HK-2 (cell line): ENCODE measurements around the gene BZW1.
A peak's percentile ranks its signal among the peaks of the same experiment; 100 is the strongest.

Experiments used
- DNase-seq: peaks from one replicate; pipeline ENCODE4 v3.0.0-alpha.2; 2018; ENCODE audit not compliant: unreplicated experiment

BZW1 gene

DNA sequence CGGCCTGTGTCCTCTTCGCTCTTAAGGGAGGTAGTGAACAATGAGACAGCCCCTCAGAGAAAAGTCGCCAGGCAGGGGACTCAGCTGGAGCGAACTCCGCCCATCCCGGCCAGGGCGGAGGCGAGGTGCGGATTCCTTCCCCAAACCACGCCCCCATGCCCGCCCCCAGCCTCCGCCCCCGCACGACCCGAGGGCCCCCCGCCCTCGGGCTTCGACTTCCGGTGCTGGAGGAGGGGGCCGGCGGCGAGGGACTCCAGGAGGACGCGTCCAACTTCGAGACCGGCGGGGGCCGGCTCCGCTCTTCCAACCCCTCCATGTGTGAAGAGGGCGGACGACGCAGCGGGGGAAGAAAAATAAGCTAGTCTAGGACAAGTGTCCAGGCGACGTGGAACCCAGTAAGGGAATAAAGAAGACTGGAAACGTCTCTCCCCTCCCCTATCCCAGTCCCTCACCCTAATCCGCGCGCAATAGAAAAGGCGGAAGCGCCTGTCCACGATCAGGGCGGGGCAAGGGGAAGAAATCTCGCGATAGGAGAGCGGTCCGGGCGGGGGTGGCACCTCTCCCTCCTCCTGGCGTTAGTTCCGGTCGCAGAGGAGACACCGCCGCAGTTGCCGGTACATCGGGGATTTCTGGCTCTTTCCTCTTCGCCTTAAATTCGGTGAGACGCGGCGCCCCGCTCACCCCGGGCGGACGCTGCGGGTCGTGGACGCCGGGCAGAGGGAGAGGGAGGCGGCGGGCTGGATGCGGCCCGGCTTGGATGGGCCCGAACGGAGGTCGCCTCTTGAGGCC is at the start of gene BZW1:
TSS of gene BZW1 (plus strand) at position 578 of the 789 bp plus-strand sequence. CDS start 1,308 bp downstream, outside the sequence.
- DNase-seq: peak; percentile 95

DNA sequence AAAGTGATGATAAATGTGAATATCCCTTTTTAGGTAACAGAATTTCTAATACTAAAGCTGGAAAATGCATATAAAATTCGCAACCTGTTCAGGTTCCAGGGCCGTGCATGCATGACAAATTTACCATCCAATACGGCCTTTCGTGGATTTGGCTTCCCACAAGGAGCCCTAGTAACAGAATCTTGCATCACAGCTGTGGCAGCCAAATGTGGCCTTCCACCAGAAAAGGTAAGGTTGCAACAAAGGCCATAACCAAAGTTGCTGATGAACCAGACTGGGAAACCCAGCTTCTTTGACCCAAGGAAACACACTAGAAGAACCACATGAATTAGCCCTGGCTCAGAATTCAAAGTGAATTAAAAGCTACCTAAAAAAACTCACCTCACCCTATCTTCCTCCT is 49.6 kb upstream of the BZW1 start:
- no peak for DNase-seq

DNA sequence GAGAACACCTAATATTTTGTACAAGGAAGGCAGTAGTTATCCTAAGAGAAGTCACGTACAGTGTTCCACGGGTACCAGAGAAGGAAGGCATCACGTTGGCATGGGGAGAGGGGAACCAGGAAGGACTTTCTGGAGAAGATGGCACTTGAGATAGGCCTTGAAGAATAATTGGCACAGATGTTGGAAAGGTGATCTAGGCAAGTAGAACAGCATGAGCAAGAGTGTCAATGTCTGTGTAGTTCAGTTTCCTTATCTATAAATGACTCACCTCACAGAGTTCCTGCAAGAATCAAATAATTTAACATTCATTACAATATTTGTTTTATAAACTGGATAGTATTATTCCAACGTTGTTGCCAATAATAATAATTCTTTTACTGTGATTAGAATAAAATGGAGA is 48.3 kb upstream of the BZW1 start:
- DNase-seq: no peak

DNA sequence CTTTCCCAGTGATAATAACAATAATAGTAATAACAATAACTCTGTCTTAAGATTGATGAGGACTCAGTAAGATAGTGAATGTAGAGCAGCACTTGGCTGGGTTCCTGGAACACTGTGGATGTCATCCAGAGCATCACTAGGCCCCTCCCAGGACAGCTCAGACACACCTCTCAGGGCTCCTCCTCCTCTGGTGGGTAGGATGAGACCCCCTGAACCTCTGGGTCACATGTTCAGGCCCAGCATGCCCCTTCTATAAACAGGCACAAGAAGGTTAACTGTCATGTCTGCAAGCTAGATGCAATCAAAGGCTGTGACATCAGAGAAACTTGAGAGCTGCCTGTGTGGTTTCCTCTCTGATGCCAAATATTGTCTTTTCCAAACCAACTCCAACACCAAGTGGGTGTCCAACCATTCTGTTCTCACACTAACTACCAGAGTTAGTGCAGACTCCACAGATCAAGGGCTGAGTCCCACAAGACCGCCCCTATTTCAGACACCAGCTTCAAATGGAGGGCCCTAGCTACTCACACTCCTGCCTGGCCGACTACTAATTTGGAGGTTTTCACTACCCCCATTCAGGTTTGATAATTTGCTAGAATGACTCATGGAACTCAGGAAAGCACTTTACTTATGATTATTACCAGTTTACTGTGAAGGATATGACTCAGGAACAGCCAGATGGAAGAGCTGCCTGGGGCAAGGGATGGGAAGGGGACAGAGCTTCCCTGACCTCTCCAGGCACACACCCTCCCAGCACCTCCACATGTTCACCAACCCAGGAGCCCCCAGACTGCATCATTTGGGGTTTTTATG is 46.4 kb upstream of the BZW1 start:
- peak; percentile 67 for DNase-seq

DNA sequence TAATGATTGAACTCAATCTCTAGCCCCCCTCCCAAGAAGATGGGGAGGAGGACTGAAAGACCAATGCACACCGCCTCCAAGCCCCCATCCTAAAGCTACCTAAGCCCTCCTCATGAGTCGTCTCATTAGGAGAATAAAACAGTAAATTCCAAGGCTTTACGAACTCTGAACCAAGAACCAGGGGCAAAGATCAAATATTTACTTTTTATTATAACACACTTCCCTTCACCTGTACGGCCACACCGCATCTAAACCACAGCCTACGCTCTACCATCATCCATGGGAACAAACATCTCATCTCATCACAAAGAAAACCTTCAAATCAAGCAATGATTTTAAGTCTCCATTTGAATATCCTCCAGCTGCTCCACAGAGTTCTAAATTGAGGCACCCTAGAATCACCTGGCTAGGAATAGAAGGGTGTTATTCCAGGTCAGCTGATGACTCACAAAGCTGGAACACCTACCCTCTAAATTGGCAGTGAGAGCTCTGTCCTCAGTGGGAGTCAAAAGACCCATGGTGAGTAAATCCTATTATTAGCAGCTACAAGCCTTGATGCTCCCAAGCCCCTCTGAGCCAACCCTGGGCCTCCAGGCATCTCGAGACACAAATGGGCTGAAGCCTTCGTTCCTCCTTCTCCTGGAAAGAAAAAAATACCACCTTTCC is 45.6 kb upstream of the BZW1 start:
- DNase-seq: no peak

DNA sequence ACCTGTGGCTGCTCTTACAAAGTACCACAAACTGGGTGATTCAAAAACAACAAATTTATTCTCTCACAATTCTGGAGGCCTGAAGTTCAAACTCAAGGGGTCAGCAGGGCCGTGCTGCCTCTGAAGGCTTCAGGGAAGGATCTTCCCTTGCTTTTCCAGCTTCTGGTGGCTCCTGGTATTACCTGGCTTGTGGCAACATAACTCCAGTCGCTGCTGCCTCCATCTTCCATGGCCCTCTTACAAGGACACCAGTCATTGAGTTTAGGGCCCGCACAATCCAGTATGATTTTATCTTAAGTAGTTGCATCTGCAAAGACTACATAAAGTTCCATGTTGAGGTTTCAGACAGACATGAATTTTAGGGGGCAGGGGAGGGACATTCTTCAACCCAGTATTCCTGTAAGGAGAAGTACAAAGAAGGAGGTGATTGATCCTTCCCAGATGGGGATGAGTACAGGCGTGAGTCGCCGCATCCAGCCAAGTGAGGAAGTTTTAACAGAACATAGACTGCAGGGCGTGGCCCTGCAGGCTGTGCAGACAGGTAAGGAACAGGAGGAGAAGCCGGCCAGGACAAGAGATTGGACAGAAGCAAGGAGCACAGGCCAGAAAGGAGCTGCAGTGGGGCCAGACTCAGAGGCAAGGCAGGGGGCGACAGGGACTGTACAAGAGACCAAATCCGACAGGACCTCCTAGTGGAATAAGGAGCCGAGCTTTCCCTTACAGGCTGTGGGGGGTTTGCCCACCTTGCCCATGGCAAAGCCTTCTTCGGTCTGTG is 44.4 kb upstream of the BZW1 start:
- no peak for DNase-seq

DNA sequence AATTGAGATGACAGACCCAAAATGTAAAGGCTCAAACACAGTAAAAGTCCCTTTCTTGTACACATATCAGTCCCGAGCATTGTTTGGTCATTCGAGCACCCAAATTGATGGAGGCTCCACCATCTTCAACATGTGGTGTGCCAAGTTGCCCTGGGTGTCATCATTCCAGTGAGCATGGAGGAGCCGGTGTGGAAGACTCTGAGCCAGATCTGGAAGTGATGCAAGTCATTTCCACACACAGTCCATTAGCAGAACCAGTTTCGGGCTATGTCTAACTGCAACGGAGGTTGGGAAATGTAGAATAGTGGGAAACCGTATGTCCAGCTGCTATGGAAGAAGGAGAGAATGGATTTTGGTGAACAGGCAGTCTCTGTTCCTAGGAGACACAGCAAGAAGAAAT is 40.9 kb upstream of the BZW1 start:
- no peak for DNase-seq

DNA sequence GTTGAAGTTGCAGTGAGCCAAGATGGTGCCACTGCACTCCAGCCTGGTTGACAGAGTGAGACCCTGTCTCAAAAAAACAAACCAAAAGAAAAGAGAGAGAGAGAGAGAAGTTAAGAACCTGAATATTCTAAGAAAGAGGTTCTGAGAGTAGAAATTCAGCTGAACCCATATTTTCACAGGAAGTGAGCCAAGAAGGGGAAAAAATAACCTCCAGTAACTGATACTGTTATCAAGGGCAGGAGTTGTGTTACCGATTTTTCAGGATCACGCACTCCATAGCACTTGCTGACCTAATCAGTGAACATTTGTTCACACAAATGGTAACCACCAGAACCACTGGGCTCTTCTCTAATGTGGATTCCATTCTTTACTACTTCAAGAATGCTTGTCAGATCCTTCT is 39.1 kb upstream of the BZW1 start:
- DNase-seq: no peak

DNA sequence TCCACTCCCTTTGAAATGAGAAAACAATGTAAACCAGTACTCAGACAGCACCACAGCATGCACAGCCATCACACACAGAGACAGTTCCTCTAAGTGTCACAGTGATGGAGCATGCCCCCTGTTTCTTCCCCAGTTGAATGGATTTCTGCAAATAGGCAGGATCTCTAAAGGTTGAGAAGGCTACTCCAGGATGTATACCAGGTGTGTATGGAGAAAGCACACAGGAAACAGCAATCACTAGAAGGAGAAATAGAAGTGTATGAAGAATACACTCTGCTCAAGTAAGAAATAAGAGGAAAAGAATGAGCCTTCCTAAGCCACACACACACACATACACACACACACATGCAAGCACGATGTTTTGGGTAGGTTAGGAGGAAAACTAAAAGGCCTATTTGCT is 38.6 kb upstream of the BZW1 start:
- no peak for DNase-seq

DNA sequence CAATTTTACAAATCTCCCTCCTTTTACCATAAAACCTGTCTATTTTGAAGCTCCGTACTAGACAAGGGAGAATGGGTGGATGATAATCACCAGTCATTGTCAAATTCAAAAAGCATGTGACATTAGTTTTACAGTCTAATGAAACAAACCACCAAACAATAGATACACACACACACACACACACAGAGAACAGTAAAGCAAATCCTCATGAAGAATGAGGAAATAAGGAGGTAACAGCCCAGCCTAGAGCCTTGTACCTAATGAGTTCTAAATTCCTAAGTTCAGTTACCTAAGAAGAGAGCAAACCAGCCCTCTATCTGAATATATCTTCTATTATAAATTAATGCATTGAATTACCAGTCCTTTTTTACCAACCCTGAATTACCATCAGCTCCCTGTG is 36.8 kb upstream of the BZW1 start:
- DNase-seq: no peak

DNA sequence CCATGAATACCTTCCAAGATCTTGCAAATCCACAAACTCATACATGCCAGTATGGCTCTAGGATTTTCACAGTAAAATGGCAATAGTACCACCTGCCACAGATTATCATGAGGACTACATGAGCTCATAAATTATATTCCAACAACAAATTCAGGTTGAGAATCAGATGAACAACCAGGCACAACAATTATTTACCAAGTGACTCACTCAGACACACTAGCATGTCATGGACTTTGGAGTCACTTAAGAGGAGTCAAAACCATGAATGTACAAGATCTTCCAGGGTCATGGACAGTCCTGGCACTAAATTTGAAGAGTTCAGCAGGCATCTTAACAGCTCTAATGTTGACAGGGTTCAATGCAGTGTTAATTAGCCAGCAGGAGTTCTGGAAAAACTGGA is 34.4 kb upstream of the BZW1 start:
- no peak for DNase-seq

DNA sequence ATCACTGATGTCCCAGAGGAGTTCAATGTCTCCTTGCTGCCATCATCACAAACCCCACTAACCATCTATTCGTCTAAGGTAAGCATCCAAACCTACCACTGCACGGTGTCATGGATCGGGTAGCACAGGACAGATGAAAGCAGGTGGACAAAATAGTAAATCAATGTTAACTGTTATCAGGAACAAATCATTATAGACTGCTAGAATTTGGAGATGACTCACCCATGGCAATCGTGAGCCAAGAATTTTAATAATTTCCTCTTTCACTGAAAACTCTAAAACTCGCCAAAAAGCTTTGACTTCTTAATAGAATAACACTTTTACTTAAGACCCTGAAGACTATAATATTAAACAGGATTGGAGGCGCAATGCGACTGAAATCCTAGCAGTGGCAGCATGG is 33.7 kb upstream of the BZW1 start:
- no peak for DNase-seq

DNA sequence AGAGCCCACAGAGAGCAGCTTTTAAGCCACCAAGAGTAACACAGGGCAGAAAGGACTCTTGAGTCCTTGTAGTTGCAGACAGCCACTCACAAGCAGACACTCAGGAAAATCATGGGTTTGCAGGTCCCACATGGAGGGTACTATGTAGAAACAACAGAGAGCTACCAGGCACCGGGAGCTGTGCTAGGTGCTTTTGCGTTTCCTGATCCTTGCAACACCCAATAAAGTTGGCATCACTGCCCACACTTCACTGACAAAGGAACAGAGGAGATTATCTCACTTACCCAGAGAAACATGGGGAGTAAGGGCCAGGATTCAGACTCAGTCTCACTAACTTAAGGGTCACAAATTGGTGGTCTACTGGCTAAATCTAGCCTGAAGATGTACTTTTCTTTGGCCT is 32.5 kb upstream of the BZW1 start:
- DNase-seq: no peak

DNA sequence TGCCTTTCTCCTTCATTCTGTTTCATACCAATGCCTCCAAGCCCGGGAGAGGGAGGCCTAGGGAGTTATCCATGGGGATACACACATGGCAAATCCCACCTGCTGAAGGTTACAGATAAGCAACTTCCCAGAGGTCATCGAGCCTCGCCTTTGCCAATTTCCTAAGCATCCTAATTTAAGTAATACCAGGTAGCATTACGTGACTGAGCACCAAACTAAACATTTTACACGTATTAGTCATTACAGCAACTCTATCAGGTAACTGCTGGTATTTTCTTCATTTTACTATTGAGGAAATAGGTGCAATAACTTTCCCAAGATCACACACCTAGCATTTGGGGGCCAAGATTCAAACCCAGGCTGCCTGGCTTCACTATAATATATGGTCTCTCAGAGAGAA is 30.1 kb upstream of the BZW1 start:
- no peak for DNase-seq

DNA sequence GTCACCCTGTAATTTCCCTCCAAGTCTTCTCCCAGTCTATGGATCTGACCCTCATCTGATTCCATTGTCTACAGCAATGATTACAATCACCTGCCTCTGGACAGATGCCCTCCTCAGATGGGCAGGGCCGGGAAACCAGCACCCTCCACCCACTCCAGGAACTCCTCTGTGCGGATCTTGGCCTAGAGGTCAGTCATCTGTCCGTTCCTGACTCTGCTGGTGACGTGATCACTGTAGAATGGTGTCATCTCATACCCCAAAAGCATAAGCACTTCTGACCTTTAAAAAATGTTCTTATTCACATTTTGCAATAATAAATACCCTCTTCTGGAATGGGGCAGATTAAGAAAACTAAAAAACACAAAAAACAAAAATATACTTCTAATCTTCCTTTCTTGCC is 29.5 kb upstream of the BZW1 start:
- no peak for DNase-seq

DNA sequence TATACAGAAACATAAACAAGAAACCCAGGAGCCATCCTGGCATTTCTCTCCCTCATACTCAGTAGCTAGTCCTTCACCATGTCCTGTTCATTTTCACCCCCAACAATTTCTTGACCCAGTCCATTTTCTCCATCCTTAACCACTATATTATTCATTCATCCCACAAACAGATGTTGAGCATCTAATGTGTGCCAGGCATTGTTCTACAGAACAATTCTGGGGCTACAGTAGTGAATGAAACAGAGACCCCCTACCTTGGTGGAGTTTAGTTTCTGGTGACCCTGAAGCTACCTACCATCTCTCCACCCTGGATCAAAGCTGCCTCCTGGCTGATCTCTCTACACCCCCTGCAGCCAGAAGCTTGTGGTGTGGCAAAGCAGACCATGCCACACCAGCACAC is 27.5 kb upstream of the BZW1 start:
- no peak for DNase-seq

DNA sequence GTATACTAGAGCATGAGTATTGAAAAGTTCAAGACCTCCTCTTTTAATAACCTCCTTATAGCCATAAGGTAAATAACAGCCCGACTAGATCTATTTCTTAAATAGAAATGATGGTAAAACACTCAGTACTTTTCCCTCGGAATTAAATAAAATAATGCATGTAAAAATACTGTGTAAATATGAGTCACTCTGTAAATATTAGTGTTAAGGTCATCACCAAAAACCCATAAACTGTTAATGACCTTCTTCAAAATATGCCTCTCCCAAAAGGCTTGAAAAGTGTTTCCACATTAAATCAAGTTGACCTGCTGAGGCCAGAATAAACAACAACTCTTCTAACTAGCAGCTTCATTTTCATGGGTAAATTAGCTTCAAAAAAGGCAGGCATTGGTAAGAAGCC is 25.3 kb upstream of the BZW1 start:
- no peak for DNase-seq

DNA sequence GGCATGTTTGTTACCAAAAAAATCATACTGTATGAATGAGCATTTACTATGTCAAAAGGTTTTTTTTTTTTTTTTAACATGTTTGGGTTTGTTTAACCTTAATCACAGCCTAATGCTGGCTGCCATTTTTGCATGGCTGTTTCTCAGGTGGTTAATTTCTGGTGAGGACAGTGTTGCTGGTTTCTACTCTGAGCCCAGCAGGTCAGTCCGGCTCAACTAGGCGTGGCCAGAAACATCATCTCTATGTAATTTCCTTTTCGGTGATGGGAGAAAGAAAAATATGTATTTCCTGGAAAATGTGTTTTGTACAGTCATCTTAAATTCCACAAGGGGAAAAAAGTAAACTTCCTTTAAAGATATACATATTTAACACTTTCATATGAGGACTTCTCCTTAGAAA is 24.9 kb upstream of the BZW1 start:
- DNase-seq: no peak

DNA sequence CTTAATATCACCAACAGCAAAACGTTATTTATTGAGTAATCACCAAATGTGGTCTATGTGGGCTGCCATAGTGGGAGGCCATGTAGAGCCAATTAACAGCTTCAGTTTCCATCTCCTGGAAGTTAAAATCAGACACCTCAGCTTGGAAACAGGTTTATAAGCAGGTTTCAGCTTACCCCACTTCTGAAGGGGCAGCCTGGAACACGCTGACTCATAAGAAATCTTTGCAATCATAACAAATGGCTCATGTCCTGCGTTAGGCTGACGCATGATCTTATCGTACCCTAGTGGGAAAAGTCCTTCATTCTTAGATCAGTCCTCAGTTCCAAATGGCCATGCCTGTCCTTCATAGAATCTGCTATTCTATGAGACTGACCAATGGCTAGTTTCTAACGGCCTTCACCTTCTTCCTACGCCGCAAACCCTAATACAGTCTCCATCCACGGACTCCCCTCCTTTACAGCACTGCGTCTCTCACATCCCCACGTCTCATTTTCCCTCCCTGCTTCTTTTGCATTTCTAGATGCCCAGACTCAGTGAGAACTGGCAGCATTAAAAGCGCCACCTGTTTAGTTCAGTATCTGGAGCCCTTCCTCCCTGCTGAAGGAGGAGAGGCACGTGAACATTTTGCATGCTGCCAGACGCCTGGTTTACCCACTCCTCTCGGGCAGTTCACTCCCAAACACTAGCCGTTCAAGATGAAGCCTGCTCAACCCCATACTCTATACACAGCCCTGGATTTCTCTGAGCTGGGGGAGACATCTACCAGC is 24.2 kb upstream of the BZW1 start:
- DNase-seq: peak; percentile 44

DNA sequence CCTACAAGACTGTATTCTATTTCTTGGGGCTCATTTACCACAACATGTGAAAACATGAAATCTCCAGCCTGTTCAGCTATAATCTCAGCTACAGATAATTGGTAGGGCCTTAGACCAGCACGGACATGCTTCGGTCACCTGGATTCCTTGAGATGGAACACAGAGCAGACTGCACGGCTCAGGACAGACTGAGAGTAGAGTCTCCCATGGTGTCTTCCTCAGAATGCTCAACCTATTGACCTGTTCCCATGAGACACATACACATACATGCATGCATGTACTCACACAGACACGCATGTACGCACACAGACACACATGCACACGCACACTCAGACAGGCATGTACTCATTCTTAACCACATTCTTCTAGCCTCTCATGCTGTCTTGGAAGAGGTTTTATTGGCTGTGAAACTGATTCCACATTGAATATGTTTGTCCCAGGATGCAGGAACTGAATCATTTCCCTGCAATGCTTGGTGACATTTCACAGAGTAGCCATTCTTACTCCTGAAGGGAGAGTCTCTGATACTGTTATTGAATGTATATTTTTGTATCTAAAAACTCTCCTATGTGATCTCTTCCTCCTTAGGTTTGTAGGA is 23.5 kb upstream of the BZW1 start:
- no peak for DNase-seq

DNA sequence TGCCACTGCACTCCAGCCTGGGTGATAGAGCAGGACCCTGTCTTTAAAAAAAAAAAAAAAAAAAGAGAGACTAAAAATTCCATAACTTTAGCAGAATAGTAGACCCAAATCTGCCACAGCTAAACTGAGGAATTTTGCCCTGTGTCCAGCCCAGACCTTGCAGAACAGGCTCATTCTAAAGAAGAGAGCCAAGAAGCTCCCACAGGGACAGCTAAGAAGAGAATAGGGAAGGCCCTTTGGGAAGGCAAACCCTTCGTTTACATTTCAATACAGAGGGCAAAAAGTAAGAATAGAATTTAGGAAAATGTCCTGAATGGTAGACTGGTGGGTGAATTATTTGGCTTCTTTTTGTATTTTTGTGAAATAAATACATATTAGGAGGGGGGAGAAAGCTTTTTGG is 21.5 kb upstream of the BZW1 start:
- DNase-seq: no peak
